Measurements from ENCODE around the gene LPAR5. TPM values are rescaled to one million over a fixed set of nuclear protein-coding genes. Genes with fewer than 3 reads are reported as not detected.

LPAR5 gene
- total and polyA plus RNA-seq, 4 donors: 0.58 to 2.0 (median 1.1) TPM

GRCh38 chr12:6653342-6653741 is 17.6 kb upstream of the LPAR5 start (continued):
- TF ChIP-seq MAX (IDR thresholded peaks at IDR 0.05) (no peak), ATF3 (IDR thresholded peaks at IDR 0.05) (no peak), GABPA (IDR thresholded peaks at IDR 0.05 in 1 of 2, conservative IDR thresholded peaks at IDR 0.05 in 1 of 2) (no peak), YY1 (IDR thresholded peaks at IDR 0.05) (no peak), RXRA (IDR thresholded peaks at IDR 0.05) (no peak)

GRCh38 chr12:6652391-6652790 is 16.6 kb upstream of the LPAR5 start:
- H3K36me3 ChIP-seq (ENCODE audit: control insufficient read depth in 4 of 4, insufficient read depth in 3 of 4, low read depth in 1 of 4, low read length in 3 of 4): peaks cover 1 to 49% (median 35%) of the 10 kb centered on the region in 4 donors
- no peak overlapping the region for H3K4me3 ChIP-seq (ENCODE audit: low read depth in 1 of 3, low read length in 3 of 3)
- DNase-seq (ENCODE audit: low spot score): no peak

More at GRCh38 chr12:6652391-6652790, 16.6 kb upstream of the LPAR5 start:
- 96% methylated on average over 12 of the region's 12 CpGs for WGBS
- Histone ChIP-seq H3K27ac (ENCODE audit: low read depth in 1 of 2, low read length in 2 of 2) (no peak overlapping the region), H3K4me1 (ENCODE audit: control insufficient read depth in 4 of 4, insufficient read depth in 4 of 4, low read length in 3 of 4) (peaks cover 0 to 11% (median 4%) of the 10 kb centered on the region in 4 donors), H3K9ac (ENCODE audit: low read depth in 1 of 2, low read length in 2 of 2) (no peak overlapping the region), H3K9me3 (ENCODE audit: control insufficient read depth in 4 of 4, low read length in 3 of 4) (no peaks in the 10 kb centered on the region), H3K27me3 (ENCODE audit: control insufficient read depth in 4 of 4, insufficient read depth in 4 of 4, low read length in 3 of 4) (no peaks in the 10 kb centered on the region)
- TF ChIP-seq RXRA (IDR thresholded peaks at IDR 0.05) (no peak), FOXA1 (IDR thresholded peaks at IDR 0.05) (no peak), NR2F2 (IDR thresholded peaks at IDR 0.05) (no peak), ATF3 (IDR thresholded peaks at IDR 0.05) (no peak), GABPA (IDR thresholded peaks at IDR 0.05 in 1 of 2, conservative IDR thresholded peaks at IDR 0.05 in 1 of 2) (no peak), EGR1 (IDR thresholded peaks at IDR 0.05; ENCODE audit: low read depth in 2 of 2) (no peak), HNF4G (IDR thresholded peaks at IDR 0.05) (no peak), YY1 (IDR thresholded peaks at IDR 0.05) (no peak), SP1 (IDR thresholded peaks at IDR 0.05) (no peak), RAD21 (IDR thresholded peaks at IDR 0.05) (no peak), HNF4A (conservative IDR thresholded peaks at IDR 0.05) (no peak), TAF1 (conservative IDR thresholded peaks at IDR 0.05) (no peak), ZBTB33 (IDR thresholded peaks at IDR 0.05) (no peak), REST (IDR thresholded peaks at IDR 0.05) (no peak), CTCF (IDR thresholded peaks at IDR 0.05; ENCODE audit: low read depth, low read length, missing input control) (no peak), JUND (IDR thresholded peaks at IDR 0.05) (no peak), MAX (IDR thresholded peaks at IDR 0.05) (no peak), FOXA2 (IDR thresholded peaks at IDR 0.05) (no peak)

All from liver (tissue), 9 donors.